IMR-90 (cell line): ENCODE data around the gene GDF10. TPM values are rescaled to one million over a fixed set of nuclear protein-coding genes. Genes with fewer than 3 reads are reported as not detected.

Experiments
- ATAC-seq: fragments of 200-7000 bp; cut with Tn5 transposase; 2 replicates; pipeline ENCODE4 v1.9.1; 2020; ENCODE audit warnings: low read depth, mild to moderate bottlenecking, moderate library complexity
- BruUV-seq: library from RNA; stranded (reverse); fragments of 400-500 nt; replicated peaks from 2 replicates; lab custom pipeline; 2021; lab: Mats Ljungman, UMichigan
- CTCF ChIA-PET: fragments of 300-600 bp; formaldehyde crosslinking; extraction: SDS; loops from one replicate; lab custom pipeline; 2021; ENCODE audit warnings: antibody characterized with exemption; lab: Yijun Ruan, JAX
- POLR2A ChIA-PET: fragments of 300-600 bp; sonication (Branson Sonifier 250); formaldehyde crosslinking; loops from one replicate; lab custom pipeline; 2022; ENCODE audit warnings: antibody characterized with exemption; ENCODE audit not compliant: unreplicated experiment; lab: Charles Lee
- DNase-seq: peaks from one replicate; pipeline ENCODE4 v3.0.0; 2013
- H2AFZ ChIP-seq: replicated peaks from 2 replicates; pipeline ENCODE3; 2013; ENCODE audit warnings: low read length, mild to moderate bottlenecking; ENCODE audit not compliant: poor library complexity
- H2AK5ac ChIP-seq: 2 replicates; pipeline ENCODE4 v1.6.1; 2013; ENCODE audit warnings: low read depth, low read length, inconsistent platforms
- H2AK9ac ChIP-seq: replicated peaks from 2 replicates; pipeline ENCODE3; 2013; ENCODE audit warnings: mild to moderate bottlenecking, low read depth, low read length, moderate library complexity; ENCODE audit not compliant: poor library complexity
- H2BK120ac ChIP-seq: 2 replicates; pipeline ENCODE4 v1.6.1; 2013; ENCODE audit warnings: low read depth, low read length, inconsistent platforms
- H2BK15ac ChIP-seq: 3 replicates; pipeline ENCODE4 v1.6.1; 2013; ENCODE audit warnings: low read depth, low read length, inconsistent platforms
- H2BK20ac ChIP-seq: 2 replicates; pipeline ENCODE4 v1.6.1; 2013; ENCODE audit warnings: low read depth, mild to moderate bottlenecking, inconsistent platforms, low read length, moderate library complexity
- H2BK5ac ChIP-seq: 2 replicates; pipeline ENCODE4 v1.6.1; 2013; ENCODE audit warnings: mild to moderate bottlenecking, low read depth, low read length, inconsistent platforms; ENCODE audit not compliant: poor library complexity, severe bottlenecking
- H3K14ac ChIP-seq: replicated peaks from 2 replicates; pipeline ENCODE4 v1.6.1; 2013; ENCODE audit warnings: low read depth, low read length, inconsistent platforms
- H3K18ac ChIP-seq: 2 replicates; pipeline ENCODE4 v1.6.1; 2013; ENCODE audit warnings: low read depth, low read length, control low read depth
- H3K23ac ChIP-seq: 2 replicates; pipeline ENCODE4 v1.6.1; 2013; ENCODE audit warnings: low read depth, low read length, inconsistent platforms
- H3K27ac ChIP-seq: 2 replicates; pipeline ENCODE4 v1.5.1; 2013; ENCODE audit warnings: mild to moderate bottlenecking, control low read depth, low read length; ENCODE audit not compliant: insufficient read depth
- H3K27me3 ChIP-seq: 2 replicates; pipeline ENCODE4 v1.6.1; 2013; ENCODE audit warnings: low read length; ENCODE audit not compliant: control insufficient read depth, insufficient read depth
- H3K36me3 ChIP-seq: 2 replicates; pipeline ENCODE4 v1.6.1; 2013; ENCODE audit warnings: low read length, mixed read lengths; ENCODE audit not compliant: control insufficient read depth, insufficient read depth
- H3K4ac ChIP-seq: 2 replicates; pipeline ENCODE4 v1.6.1; 2013; ENCODE audit warnings: low read depth, low read length, inconsistent platforms
- H3K4me1 ChIP-seq: 2 replicates; pipeline ENCODE4 v1.6.1; 2013; ENCODE audit warnings: low read length, mixed read lengths; ENCODE audit not compliant: control insufficient read depth, insufficient read depth
- H3K4me2 ChIP-seq: 2 replicates; pipeline ENCODE4 v1.6.1; 2013; ENCODE audit warnings: low read depth, mild to moderate bottlenecking, control low read depth, low read length, moderate library complexity
- H3K4me3 ChIP-seq: 2 replicates; pipeline ENCODE4 v1.5.1; 2013; ENCODE audit warnings: low read depth, mild to moderate bottlenecking, control low read depth, low read length, moderate library complexity; ENCODE audit not compliant: insufficient read depth
- H3K56ac ChIP-seq: 2 replicates; pipeline ENCODE4 v1.6.1; 2013; ENCODE audit warnings: low read length, inconsistent platforms; ENCODE audit not compliant: insufficient read depth; ENCODE audit errors: extremely low read depth
- H3K79me1 ChIP-seq, 2 experiments: 2 replicates each; pipeline ENCODE4 v1.6.1; 2013; ENCODE audit warnings: low read length in 2 of 2, inconsistent platforms in 1 of 2, low read depth in 1 of 2
- H3K9ac ChIP-seq: 2 replicates; pipeline ENCODE4 v1.6.1; 2013; ENCODE audit warnings: low read depth, low read length, control low read depth
- H3K9me1 ChIP-seq: 2 replicates; pipeline ENCODE4 v1.6.1; 2013; ENCODE audit warnings: low read length, inconsistent platforms; ENCODE audit not compliant: insufficient read depth
- H3K9me3 ChIP-seq: 2 replicates; pipeline ENCODE4 v1.6.1; 2013; ENCODE audit warnings: low read length; ENCODE audit not compliant: control insufficient read depth, insufficient read depth
- H4K20me1 ChIP-seq: 2 replicates; pipeline ENCODE4 v1.6.1; 2013; ENCODE audit warnings: low read length, inconsistent platforms; ENCODE audit not compliant: insufficient read depth
- H4K5ac ChIP-seq: 2 replicates; pipeline ENCODE4 v1.6.1; 2013; ENCODE audit warnings: mild to moderate bottlenecking, low read depth, low read length, control low read depth
- H4K8ac ChIP-seq, 2 experiments: 2 replicates each; pipeline ENCODE4 v1.6.1; 2013; ENCODE audit warnings: low read depth in 2 of 2, low read length in 2 of 2, control low read depth in 1 of 2, inconsistent platforms in 1 of 2
- H4K91ac ChIP-seq: 2 replicates; pipeline ENCODE4 v1.6.1; 2013; ENCODE audit warnings: low read depth, low read length, inconsistent platforms; ENCODE audit not compliant: insufficient read depth
- WGBS, 2 experiments: methylation state at CpG; one replicate each; pipeline versions ENCODE4 v1.1.5 to v1.1.7; 2013; ENCODE audit warnings: missing lambda C conversion rate in 2 of 2; ENCODE audit not compliant: insufficient read length in 1 of 2; ENCODE audit errors: extremely low coverage in 2 of 2; 5-methylcytosine and 5-hydroxymethylcytosine counted together
- dilution Hi-C: fragments of 300-500 bp; cut with HindIII; formaldehyde crosslinking; loops from one replicate; pipeline ENCODE4 v1.14.3; 2018; ENCODE audit warnings: low sequenced_read_pairs; ENCODE audit not compliant: unreplicated experiment
- in situ Hi-C: fragments of 300-500 bp; cut with MboI; formaldehyde crosslinking; loops from 3 replicates; pipeline ENCODE4 v1.14.3; 2019; ENCODE audit warnings: low sequenced_read_pairs, inconsistent platforms, mixed read lengths
- intact Hi-C: fragments of 100-400 bp; cut with micrococcal nuclease; formaldehyde crosslinking; loops from 2 replicates; pipeline ENCODE4 v1.10.0; 2022
- polyA plus RNA-seq, 3 experiments: library from polyadenylated mRNA; depleted of rRNA; stranded (reverse); fragments of >200 nt; gene quantifications; 2 replicates each; pipeline ENCODE4 v1.2.3, GENCODE V29; 2012; ENCODE audit warnings: low replicate concordance in 1 of 3
- total RNA-seq: library from RNA; depleted of rRNA; stranded (reverse); fragments of >200 nt; gene quantifications from 2 replicates; pipeline ENCODE4 v1.2.3, GENCODE V29; 2012
- TF ChIP-seq, protein P1 (sequence below): fragments of 150-350 bp; IDR thresholded peaks from 2 replicates; pipeline ENCODE4 v1.6.1; 2016; ENCODE audit warnings: low read depth, mild to moderate bottlenecking, low read length, moderate library complexity, borderline replicate concordance

GDF10 gene
- total and polyA plus RNA-seq, 2 of the 4 experiments (the other 2 are of a cell fraction) = 0.34 TPM; not detected in 1

DNA sequence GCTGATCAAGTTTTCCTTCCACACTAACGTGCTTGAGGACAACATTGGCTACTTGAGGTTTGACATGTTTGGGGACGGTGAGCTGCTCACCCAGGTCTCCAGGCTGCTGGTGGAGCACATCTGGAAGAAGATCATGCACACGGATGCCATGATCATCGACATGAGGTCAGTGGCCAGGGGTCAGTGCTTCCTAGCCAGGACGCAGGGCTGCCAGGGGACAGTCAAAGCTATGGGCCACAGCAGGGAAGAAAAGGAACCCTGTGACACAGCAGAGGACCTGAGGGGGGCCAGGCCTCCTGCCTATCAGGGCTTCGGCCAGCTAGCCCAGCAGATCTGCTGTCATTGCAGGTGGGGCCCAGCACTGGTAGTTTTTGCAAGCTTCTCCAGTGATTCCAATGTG, 53.4 kb downstream of the GDF10 start:
- no peak for DNase-seq
- TF ChIP-seq, protein P1, sequence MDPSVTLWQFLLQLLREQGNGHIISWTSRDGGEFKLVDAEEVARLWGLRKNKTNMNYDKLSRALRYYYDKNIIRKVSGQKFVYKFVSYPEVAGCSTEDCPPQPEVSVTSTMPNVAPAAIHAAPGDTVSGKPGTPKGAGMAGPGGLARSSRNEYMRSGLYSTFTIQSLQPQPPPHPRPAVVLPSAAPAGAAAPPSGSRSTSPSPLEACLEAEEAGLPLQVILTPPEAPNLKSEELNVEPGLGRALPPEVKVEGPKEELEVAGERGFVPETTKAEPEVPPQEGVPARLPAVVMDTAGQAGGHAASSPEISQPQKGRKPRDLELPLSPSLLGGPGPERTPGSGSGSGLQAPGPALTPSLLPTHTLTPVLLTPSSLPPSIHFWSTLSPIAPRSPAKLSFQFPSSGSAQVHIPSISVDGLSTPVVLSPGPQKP = no peak
- ChIA-PET POLR2A (no interaction called here), CTCF (interaction anchor here (0.7 kb wide), 1 partner anchor 994 kb away, joined by 3 read pairs; no protein-coding TSS in a partner anchor)
- Histone ChIP-seq H3K4ac (no peak overlapping the region), H3K56ac (no peak overlapping the region), H2AFZ (no peak overlapping the region), H3K14ac (no peak overlapping the region), H2AK5ac (no peak overlapping the region), H3K79me1 (no peaks in the 10 kb centered on the region), H3K27ac (no peak overlapping the region), H4K20me1 (no peaks in the 10 kb centered on the region), H2AK9ac (no peak overlapping the region), H3K23ac (no peak overlapping the region), H3K9me1 (no peaks in the 10 kb centered on the region), H4K5ac (no peak overlapping the region), H3K36me3 (no peaks in the 10 kb centered on the region), H3K27me3 (peaks cover 30% of the 10 kb centered on the region), H3K9ac (no peak overlapping the region), H3K18ac (no peak overlapping the region), H2BK5ac (no peak overlapping the region), H3K4me3 (no peak overlapping the region), H2BK15ac (no peak overlapping the region), H4K91ac (no peak overlapping the region), H3K9me3 (no peaks in the 10 kb centered on the region), H4K8ac (no peak overlapping the region), H2BK20ac (no peak overlapping the region), H3K4me2 (no peak overlapping the region), H3K4me1 (no peaks in the 10 kb centered on the region), H2BK120ac (no peak overlapping the region)
- intact Hi-C loops = no loop called here
- no peak for ATAC-seq
- BruUV-seq = no TSS peak
- in situ Hi-C loops = no loop called here
- dilution Hi-C loops = no loop called here
- WGBS, 2 experiments = 61% methylated on average over 3 of the region's 6 CpGs; no CpG with 5 or more reads in 1 of the 2 experiments
